Omental fat pad (tissue), 4 donors: ENCODE results near the gene LLGL1. TPM values are rescaled to one million over a fixed set of nuclear protein-coding genes. Genes with fewer than 3 reads are reported as not detected.
A peak's percentile ranks its signal among the peaks of the same experiment; 100 is the strongest.

Experiments
- ATAC-seq: fragments of 150-250 bp; one replicate; pipeline ENCODE4 v1.9.1; 2016; ENCODE audit warnings: mild to moderate bottlenecking, moderate library complexity; ENCODE audit not compliant: low FRiP score
- DNase-seq: peaks from one replicate; pipeline ENCODE4 v3.0.0-alpha.2; 2019; ENCODE audit warnings: low spot score
- total RNA-seq, 4 donors: library from RNA; depleted of rRNA; stranded (reverse); fragments of >200 nt; gene quantifications; one replicate each; pipeline ENCODE4 v1.1.0, GENCODE V29; 2016
- TF ChIP-seq, protein P1 (sequence below), 3 donors: fragments of 450-650 bp; IDR thresholded peaks; one replicate each; pipeline ENCODE4 v1.5.1; 2016 to 2017; ENCODE audit warnings: antibody characterized with exemption in 3 of 3, mild to moderate bottlenecking in 3 of 3, moderate library complexity in 2 of 3

Gene LLGL1
- total RNA-seq, 4 donors from 2014 or later: 10.2 to 24.0 (median 13.2) TPM

DNA sequence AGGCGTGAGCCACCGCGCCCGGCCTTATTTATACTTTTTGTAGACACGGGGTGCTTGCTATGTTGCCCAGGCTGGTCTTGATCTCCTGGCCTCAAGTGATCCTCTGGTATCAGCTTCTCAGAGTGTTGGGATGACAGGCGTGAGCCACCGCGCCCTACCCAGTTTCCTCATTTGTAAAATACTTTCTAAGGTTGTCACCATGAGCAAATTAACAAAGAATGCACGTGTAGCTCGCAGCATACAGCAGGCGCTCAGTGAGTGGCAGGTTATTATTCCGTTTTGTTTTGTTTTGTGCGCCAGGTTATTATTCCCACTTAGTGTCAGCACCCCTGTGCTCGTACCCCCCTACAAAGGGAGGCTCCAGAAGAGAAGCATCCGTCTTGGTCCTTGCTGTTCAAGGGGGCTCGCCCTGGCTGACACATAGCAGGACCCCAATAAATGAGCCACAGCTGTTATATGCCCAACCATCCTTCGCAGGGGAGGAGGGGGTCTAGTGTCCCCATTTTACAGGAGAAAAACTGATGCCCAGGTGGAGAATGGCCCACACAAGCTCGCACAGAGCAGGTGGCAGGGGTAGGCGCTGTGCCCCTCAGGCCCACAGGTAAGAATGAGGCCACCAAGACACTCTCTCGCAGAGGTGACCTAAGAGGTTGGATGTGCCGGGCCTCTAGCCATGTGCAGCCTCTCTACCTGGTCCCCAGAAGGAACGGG is 34.3 kb downstream of the LLGL1 start:
- DNase-seq (no peak), ATAC-seq (no peak)
- TF ChIP-seq, protein P1, sequence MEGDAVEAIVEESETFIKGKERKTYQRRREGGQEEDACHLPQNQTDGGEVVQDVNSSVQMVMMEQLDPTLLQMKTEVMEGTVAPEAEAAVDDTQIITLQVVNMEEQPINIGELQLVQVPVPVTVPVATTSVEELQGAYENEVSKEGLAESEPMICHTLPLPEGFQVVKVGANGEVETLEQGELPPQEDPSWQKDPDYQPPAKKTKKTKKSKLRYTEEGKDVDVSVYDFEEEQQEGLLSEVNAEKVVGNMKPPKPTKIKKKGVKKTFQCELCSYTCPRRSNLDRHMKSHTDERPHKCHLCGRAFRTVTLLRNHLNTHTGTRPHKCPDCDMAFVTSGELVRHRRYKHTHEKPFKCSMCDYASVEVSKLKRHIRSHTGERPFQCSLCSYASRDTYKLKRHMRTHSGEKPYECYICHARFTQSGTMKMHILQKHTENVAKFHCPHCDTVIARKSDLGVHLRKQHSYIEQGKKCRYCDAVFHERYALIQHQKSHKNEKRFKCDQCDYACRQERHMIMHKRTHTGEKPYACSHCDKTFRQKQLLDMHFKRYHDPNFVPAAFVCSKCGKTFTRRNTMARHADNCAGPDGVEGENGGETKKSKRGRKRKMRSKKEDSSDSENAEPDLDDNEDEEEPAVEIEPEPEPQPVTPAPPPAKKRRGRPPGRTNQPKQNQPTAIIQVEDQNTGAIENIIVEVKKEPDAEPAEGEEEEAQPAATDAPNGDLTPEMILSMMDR (IDR thresholded peaks at IDR 0.05): no peak

DNA sequence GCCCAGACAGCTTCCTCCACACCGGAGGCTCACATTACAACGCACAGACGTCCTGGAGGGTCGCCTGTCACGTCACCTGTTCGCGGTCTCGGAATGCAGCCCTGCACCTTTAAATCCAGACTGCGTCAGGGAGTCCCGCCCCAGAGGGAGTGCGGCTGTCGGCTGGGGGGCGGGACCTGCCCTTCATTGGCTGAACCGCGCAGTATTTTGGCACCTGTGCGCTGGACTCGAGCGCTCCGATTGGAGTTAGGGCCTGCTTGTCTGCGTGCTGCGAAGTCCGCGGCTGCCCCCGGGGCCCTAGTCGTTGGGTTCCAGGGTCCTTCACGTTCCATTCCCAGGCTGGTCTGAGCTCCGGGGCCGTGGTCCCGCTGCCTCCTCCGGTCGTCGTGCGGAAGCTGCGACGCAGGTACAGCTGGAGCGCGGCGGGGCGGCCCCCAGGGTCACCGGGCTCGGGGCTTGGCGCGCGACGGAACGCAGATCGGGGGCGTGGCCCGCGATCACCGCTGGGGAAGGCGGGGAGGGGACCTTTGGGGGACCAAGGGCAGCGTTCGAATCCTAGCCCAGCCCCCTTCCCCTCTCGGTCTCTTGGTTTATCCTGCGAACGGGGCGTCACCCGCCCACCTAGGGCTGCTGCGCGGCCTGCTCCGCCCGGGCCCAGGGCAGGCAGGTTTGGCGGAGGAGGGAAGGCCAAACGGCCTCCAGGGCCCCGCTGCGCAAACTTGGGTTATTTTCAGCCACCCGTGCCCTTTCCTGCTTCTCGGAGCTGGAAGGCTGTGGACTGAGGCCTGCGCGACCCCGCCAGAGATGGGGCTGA is 35.1 kb downstream of the LLGL1 start, which contains the start of gene MIEF2:
MIEF2 (plus strand) TSS at position 331 of the 814 bp plus-strand sequence. CDS start 2,059 bp downstream, outside the sequence.
- TF ChIP-seq, protein P1 (IDR thresholded peaks at IDR 0.05): no peak
- DNase-seq (peak; percentile 75), ATAC-seq (peak; percentile 79)

DNA sequence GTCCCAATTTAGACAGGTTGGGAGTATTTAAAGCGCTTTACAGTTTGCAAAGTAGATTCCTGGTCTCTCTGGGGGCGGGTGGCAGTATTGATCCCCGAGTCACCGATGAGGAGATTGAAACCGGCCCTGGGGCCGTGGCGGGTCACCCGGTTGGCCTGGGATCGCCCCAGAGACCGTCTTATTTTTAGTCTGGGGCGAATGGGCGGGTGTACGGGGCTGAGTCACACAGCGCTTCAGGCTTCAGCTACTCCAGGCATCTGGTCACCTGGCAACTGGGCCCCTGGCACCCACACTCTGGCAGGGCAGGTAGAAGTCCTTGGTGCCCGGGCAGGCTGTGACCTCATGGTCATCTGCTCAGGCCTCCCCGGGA is 35.7 kb downstream of the LLGL1 start:
- DNase-seq (peak; percentile 38), ATAC-seq (peak; percentile 53)
- TF ChIP-seq, protein P1 (IDR thresholded peaks at IDR 0.05): no peak

DNA sequence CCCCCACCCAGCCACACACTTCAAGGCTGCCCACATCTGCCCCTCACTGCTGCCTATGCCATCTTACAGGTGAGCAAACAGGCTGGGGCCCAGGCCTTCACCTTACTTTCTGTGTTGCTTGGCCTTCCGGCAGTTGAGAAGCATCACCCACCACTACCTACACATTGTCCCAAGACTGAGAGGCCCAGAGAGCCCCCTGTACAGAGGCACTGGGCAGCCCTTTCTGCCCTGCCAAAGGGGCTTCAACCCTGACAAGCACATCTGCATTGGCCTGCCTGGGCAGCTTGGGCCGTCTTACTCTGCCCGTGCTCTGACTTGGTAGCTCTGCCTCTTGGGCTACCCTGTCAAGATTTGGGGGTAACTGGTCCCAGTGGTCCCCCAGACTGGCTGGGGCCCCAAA is 36.2 kb downstream of the LLGL1 start:
- ATAC-seq (no peak), DNase-seq (no peak)
- TF ChIP-seq, protein P1 (IDR thresholded peaks at IDR 0.05): no peak

DNA sequence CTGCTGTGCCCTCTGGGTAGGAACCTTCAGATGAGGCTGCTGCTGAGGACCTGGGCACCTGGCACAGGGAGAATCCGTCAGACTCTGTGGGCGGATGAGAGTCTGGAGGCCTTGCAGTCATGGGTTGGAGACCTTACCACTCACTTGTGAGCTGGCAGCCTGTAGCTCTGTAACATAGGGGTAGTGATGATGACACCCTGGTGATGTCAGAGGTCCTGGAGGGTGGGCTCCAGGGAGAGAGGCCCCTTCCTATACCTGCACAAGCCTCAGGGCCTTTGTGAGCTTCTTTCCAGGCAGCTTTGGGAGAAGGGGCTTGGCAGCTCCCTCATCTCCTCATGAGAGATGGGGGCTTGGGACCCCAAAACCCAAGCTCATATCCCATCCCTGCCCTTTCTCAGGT is 36.7 kb downstream of the LLGL1 start:
- DNase-seq (no peak), ATAC-seq (no peak)
- TF ChIP-seq, protein P1 (IDR thresholded peaks at IDR 0.05): no peak

DNA sequence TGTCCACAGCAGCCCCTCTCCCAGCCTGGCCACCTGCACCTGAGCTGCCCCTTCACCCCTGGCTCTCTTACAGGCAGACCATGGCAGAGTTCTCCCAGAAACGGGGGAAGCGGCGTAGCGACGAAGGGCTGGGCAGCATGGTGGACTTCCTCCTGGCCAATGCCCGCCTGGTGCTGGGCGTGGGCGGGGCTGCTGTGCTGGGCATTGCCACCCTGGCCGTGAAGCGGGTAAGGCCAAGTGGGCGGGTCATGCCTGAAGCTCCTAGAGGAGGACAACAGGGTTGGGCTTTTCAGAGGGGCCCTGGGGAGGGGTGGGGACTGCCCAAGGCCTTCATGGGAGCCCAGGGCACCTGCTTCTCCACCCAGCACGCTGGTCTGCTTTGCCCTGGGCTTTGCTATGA is 37.2 kb downstream of the LLGL1 start:
- no peak for DNase-seq
- no peak for ATAC-seq
- TF ChIP-seq, protein P1 (IDR thresholded peaks at IDR 0.05): no peak
